Activated CD4-positive, alpha-beta T cell treated with anti-CD3 and anti-CD28 coated beads, Interleukin-2, amount 50 U/mL, for 48 hours (primary cell): ENCODE data around the gene ZFP92.
A peak's percentile ranks its signal among the peaks of the same experiment; 100 is the strongest.
"Not testable (repeated sequence)": the region's sequence is repeated elsewhere in the genome, so short reads cannot be mapped to it uniquely, and the experiment has no call there.

Experiments
- DNase-seq, 2 experiments: peaks; one replicate each; pipeline ENCODE4 v3.0.0-alpha.2; 2020

ZFP92 gene, protein sequence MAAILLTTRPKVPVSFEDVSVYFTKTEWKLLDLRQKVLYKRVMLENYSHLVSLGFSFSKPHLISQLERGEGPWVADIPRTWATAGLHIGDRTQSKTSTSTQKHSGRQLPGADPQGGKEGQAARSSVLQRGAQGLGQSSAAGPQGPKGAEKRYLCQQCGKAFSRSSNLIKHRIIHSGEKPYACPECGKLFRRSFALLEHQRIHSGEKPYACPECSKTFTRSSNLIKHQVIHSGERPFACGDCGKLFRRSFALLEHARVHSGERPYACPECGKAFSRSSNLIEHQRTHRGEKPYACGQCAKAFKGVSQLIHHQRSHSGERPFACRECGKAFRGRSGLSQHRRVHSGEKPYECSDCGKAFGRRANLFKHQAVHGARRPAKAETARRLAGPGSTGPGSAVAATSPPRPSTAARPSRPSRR

DNA sequence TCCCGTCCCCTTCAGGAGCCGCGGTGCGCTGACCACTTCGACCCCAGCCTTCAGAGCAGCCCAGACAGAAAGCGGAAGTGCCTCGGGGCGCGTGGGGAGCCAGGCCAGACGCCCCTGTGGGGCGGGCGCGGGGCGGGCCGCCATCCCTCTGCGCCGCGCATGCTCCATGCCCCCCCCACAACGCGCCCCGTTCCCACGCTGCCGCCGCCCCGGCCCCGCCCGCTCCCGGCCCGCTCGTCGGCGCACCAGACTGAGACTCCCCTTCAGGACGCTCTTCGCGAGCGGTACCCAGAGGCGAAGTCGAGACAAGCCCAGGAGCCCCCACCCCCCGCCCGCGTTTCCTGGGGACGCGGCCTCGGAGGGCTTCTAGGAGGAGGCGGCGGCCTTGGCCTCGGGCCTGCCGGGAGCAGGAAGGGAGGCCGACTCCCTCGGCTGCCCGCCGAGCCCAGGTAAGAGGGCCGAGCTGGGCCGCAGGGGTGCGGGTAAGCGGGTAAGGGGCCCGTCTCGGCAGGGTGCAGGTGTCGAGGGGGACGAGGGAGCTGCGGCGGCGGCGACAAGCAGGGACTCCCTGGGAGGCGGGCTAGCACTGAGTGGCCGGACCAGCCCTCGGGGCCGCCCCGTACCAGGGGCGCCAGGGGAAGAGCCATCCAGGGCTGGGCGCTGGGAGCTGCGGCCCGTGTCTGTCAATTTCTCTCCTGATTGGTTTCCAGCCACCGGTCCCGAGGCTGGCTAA is at the start of gene ZFP92:
Gene ZFP92 (plus strand): TSS at position 218 of the 733 bp plus-strand sequence. CDS start 6,851 bp downstream, outside the sequence.
- peak; percentile 48 to 52 for DNase-seq

DNA sequence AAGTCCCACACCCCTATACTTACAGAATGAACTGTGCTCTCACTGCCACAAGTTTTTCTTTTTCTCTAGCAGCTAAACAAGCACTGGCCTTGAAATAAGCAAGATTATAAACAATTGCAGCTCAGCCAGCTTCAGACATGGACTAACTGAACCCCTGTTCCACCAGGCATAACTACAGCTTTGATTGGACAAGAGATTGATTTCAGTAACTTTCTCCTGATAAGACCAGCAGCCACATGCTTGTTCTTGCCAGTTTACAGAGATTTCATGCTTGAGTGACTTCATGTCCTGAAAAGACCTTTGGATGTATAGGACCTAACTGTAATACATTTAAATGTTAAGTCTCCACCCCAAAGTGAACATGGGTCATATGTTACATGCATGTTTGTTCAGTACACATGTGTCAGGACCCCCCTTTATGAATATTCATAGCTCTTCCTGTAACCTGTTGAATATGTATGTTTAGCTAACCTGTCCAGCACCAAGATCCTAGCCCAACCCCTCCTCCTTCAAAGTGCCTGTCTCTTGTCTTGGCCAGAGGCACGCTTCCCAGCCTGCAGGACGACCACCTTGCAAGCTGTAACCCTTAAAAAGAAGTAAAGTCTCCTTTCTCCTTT is 49.4 kb upstream of the ZFP92 start:
- no peak for DNase-seq

DNA sequence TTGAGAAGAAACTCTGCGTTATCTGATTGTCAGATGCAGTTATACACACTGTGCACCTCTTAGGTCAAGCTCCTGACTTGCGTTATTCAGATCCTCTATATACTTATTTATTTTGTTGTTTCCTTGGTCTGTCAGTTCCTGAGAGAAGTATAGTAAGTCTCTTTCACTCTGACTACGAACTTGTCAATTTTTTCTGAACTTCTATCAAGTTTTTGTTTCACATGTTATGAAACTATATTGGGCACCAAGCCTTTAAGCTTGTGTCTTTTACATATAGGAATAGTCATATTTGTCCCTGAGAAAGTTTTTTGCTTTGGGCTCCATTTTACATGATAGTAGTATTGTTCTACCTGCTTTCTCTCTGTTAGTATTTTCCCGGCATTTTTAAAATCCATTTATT is 45.6 kb upstream of the ZFP92 start:
- no peak for DNase-seq

GRCh38 chrX:153366119-153366518 is 45.2 kb upstream of the ZFP92 start:
- DNase-seq = no peak

DNA sequence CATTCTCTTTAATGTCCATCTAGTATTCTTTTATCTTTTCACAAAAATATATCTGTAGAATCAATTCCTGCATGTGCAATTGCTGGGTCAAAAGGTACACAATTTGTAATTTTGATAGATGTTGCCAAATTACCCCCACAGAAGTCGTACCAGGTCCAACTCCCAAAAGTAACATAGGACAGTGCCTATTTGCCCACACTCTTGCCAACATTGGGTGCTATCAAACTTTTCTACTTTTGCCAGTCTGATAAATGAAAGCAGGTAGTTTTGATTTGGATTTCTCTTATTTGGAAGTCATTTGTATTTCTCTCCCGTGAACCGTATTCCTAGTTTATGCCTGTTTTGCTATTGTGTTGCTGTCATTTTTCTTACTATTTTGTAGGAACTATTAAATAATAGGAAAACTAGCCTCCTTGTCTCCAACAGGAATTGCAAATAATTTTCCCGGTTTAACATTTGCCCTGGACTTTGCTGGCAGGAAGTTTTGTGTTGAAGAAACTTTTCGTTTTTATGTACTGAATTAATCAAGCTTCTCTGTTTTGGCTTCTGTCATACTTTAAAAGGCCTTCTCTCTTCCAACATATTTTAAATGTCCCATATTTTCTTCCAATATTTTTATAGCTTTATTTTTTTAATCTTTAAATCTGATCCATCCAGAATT is 44.3 kb upstream of the ZFP92 start:
- no peak for DNase-seq

DNA sequence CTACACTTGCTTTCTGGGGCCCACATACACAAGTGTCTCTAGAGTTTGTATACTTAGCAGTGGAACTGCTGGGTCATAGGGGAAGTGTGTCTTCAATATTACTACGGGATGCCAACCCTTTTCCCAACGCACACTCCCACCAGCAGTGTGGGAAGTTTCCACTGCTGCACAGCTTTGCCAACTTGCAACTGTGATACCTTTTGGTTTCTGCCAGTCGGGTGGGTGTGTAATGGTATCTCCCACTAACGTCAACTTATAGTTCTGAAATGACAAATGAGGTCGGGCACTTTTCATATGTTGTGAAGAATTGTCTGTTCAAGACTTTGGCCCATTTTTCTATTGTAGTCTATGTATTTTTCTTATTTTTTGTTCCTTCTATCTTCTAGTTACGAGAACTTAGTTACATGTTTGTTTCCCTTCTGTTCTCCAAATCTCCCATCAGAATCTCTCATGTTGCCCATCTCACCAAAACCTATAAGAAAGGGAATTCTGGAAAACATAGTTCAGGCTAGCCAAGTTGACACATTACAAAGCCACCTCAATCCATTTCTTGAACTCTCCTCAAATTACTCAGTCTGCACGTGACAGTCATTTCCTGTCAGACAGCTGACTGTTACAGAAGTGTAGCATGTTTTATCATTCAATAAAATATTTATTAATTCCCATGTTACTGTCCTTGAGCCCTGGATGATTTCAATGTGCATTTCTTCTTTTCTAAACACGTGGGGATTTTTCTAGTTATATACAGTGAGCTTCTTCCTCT is 40.8 kb upstream of the ZFP92 start:
- peak; percentile 7 to 16 for DNase-seq

- no peak for DNase-seq
Measured at GRCh38 chrX:153371256-153371655, 40.0 kb upstream of the ZFP92 start.

DNA sequence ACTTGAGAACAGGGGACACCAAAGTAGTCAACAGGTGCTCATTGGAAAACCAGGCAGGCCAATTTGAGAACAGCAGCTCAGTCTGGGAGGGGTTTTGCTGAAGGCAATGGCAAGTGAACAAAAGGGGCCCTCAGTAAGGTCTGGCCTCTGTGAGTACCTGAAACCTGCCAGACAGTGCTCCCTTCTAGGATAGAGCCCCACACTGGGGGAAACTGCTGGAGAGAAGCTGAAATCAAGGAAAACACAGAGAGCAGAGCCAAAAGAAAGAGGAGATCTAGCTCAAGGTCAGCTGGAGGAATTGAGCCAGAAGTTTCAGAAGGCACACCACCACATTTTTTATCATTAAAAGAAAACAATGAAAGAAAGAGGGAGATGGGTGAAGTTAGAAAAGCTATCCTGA is 38.3 kb upstream of the ZFP92 start:
- no peak for DNase-seq

GRCh38 chrX:153374426-153374825 is 36.8 kb upstream of the ZFP92 start:
- DNase-seq = no peak

DNA sequence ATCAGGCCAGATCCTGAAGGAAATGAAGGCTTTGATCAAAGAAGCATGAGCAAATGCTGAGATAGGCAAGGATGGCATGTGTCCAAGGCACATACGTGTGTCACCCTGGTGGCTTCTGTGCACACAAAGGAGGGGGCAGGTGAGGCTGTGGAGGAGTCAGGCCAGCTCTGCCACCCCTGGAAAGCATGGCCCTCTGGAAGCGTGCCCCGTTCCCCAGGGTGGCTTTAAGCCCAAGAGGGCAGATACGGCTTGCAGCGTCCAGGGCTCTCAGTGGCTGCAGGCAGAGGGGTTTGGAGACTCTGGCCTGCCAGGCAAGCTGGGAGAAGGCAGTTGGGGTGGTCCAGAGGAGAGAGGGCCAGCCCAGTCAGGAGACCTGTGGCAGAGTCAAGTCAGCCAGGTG is 35.7 kb upstream of the ZFP92 start:
- DNase-seq = no peak

DNA sequence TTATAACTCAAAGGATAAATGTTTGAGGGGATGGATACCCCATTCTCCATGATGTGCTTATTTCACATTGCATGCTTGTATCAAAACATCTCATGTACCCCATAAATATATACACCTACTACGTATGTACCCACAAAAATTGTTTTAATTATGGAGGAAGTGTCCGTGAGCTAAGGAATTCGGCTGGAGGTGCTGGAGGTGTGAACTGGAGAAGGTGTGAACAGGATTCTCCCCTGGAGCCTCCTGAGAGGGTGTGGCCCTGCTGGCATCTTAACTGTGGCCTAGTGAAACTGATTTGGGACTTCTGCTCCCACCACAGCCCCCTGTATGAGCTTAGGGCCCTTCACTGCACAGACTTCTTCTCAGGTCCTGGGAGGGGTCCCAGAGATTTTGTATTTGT is 33.5 kb upstream of the ZFP92 start:
- DNase-seq = no peak

DNA sequence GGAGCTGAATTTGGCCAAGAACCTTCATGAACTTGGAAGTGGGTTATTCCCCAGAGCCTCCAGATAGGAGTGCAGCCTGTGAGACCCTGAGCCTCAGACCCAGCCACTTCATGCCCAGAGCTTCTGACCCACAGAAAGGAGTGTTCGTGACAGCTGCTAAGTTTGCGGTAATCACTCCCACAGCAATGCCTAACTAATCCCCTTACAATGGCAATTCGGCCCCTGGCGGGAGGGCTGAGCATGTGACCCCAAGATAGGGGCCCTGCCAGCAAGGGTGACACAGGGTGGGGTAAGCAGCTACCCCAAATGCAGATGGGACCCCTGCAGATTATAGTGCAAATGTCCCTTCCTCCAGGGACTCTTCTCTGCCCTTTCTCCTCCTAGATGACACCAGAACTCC is 32.7 kb upstream of the ZFP92 start:
- DNase-seq = no peak

- DNase-seq = no peak
Measured at GRCh38 chrX:153379508-153379907, 31.8 kb upstream of the ZFP92 start.

GRCh38 chrX:153379971-153380581 is 31.2 kb upstream of the ZFP92 start:
- DNase-seq = no peak

DNA sequence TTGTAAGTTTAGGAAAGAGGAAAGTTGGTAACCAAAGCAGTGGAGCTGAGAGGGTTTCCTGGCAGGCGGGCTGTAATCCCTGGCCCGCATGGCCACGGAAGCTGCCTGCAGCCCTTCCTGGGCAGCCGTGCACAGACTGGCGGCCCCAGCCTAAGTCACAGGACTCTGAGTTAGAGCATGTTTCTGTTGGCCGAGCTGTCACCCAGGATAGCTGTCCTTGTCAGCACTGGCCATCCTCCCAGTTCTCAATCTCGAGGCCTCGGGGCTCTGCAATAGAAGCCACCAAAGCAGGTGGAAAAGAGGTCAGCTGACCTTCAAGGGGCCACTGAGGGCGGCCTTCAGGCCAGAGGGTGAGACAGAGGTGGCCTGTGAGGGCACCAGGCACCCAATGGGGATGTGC is 30.6 kb upstream of the ZFP92 start:
- no peak for DNase-seq

DNA sequence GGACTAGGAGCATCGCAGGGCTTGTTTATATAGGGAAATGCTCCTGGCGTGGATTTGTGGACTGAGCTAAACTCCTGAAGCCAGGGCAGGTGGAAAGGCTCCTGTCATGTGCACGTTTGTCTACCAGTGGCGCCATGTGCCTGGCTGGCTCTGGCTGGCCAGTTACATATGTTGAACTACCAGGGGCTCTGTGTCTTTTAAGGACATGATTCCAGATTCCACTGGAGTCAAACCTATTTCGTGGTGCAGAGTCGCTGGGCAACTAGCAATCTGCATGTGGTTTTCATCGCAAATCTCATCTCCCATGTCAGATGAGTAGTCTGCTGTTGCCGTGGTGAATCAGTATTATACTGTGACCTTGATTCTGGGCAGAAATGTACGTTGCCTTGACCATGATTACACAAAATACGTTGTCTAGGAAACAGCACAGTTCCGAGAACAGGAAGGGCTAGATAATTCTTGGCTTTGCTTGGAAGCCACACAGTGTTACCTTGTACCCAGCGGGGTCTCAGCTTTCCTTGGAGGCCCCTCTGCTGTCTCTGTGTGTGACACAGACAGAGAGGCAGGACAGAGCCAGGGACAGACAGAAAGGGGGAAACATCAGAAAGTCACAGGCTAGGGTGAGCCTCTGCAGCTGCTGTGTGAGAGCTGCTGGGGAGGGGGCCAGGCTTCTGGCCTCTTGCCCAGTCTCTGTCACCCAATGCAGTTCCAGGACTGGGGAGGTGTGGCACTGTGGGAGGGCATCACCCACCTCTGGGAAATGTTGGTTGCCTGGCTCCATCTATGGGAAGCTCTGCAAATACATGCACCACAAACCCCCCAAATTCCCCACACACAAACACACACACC is 29.4 kb upstream of the ZFP92 start:
- peak in 1 of 2 experiments; percentile 12 for DNase-seq

DNA sequence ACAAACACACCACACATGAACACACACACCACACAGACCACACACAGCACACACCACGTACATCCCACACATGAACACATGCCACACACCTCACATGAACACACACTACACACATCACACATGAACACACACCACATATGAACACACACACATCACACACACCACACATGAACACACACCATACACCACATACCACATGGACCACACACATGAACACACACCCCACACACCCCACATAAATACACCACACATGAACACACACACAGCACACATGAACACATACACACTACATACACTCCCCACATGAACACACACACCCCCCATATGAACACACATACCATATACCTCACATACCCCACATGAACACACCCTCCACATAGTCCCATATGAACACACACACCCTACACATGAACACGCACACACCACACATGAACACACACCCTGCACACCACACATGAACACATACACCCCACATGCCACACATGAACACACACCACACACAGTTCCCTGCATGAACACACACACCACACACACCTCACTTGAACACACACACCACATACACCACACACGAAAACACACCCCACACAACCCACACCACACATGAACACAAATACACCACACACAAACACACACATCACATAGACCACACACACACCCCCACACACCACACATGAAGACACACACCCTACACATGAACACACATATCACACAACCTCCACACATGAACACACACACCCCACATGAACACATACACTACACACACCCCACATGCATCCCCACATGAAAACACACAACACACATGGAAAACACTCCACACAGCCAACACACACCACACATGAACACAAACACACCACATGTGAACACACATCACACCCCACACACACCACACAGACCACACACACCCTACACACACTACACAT is 28.4 kb upstream of the ZFP92 start:
- no peak for DNase-seq

- DNase-seq = no peak
Measured at GRCh38 chrX:153384390-153384789, 26.9 kb upstream of the ZFP92 start.

GRCh38 chrX:153384973-153385372 is 26.3 kb upstream of the ZFP92 start:
- DNase-seq = not testable (repeated sequence)

DNA sequence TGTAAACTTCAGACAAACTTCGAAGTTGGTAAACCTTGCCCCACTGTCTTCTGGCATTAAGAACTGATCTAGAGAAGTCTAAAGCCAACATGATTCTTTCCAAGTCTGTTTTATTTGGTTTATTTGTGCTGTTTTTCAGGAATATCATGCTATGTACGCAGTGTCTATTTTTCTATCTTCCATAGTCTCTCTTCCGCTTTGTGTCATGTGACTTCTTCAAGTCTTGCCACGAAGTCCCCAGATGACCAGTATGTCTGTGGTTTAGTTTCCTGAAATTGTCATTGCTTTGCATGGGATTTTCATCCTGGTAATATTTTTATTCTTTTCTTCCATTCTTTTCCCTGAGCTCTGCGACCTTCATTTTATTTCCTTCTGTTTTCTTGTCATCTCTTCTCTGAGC is 25.2 kb upstream of the ZFP92 start:
- DNase-seq = no peak
